ENCODE results near the gene ERC1. TPM values are rescaled to one million over a fixed set of nuclear protein-coding genes. Genes with fewer than 3 reads are reported as not detected.
"Not testable (repeated sequence)": the region's sequence is repeated elsewhere in the genome, so short reads cannot be mapped to it uniquely, and the experiment has no call there.

ERC1 gene
- total and polyA plus RNA-seq, 2 donors (not counting 1 experiment from before 2014, with no cell fraction given): 19.7 to 34.5 TPM

DNA sequence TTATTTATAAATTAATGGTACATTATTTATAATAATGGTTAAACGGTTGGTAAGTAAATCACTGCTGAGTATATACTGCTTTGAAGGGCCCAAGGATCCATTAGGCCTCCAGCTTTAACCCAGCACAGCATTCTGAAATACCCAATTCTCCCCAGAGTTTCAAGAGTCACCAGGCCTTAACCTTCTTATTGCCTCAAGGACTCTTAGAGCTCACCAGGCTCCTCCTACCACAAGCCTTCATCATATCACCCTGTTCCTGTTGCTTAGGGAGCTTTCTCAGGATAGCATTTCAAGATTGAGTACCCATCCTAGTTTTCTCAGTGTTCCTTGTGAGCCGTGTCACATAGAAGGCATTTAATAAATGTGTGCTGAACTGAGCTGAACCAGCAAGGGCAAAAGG lies 360.9 kb downstream of the ERC1 start:
- Histone ChIP-seq H3K27ac (ENCODE audit: insufficient read depth, low read length) (no peak overlapping the region), H2AFZ (ENCODE audit: low read length) (no peak overlapping the region), H3K36me3 (ENCODE audit: control insufficient read depth, insufficient read depth, low read length) (no peaks in the 10 kb centered on the region), H3K9me3 (ENCODE audit: control insufficient read depth, insufficient read depth, low read depth, low read length) (no peaks in the 10 kb centered on the region), H3K4me2 (ENCODE audit: extremely low read depth, insufficient read depth, low read length) (no peak overlapping the region), H4K20me1 (ENCODE audit: control insufficient read depth, extremely low read depth, insufficient read depth, low read length) (no peaks in the 10 kb centered on the region), H3K9ac (ENCODE audit: insufficient read depth, low read length) (no peak overlapping the region), H3K4me1 (ENCODE audit: control insufficient read depth, extremely low read depth, insufficient read depth, low read length) (peaks cover 13% of the 10 kb centered on the region), H3K4me3 (replicated peaks in 1 of 4; ENCODE audit: control extremely low read depth in 1 of 4, insufficient read depth in 1 of 4, low read depth in 3 of 4, low read length in 4 of 4) (no peak overlapping the region), H3K79me2 (ENCODE audit: control insufficient read depth, insufficient read depth, low read length) (no peaks in the 10 kb centered on the region), H3K27me3 (ENCODE audit: control insufficient read depth, insufficient read depth, low read length) (no peaks in the 10 kb centered on the region)
- DNase-seq (ENCODE audit: low read depth in 2 of 2): peak in 1 of 2 donors; percentile 22
- TF ChIP-seq EZH2 (IDR thresholded peaks at IDR 0.05; ENCODE audit: low read length, missing control alignments): no peak
- no peak for TF ChIP-seq CTCF (conservative IDR thresholded peaks at IDR 0.05 in 1 of 2, IDR thresholded peaks at IDR 0.05 in 1 of 2; ENCODE audit: low read depth in 1 of 2, low read length in 2 of 2)

GRCh38 chr12:1353451-1353850 lies 362.4 kb downstream of the ERC1 start:
- peaks cover 18% of the 10 kb centered on the region for H3K4me1 ChIP-seq (ENCODE audit: control insufficient read depth, extremely low read depth, insufficient read depth, low read length)
- H3K36me3 ChIP-seq (ENCODE audit: control insufficient read depth, insufficient read depth, low read length): no peaks in the 10 kb centered on the region
- H3K27me3 ChIP-seq (ENCODE audit: control insufficient read depth, insufficient read depth, low read length): no peaks in the 10 kb centered on the region
- no peak overlapping the region for H3K4me3 ChIP-seq (replicated peaks in 1 of 4; ENCODE audit: control extremely low read depth in 1 of 4, insufficient read depth in 1 of 4, low read depth in 3 of 4, low read length in 4 of 4)
- H3K27ac ChIP-seq (ENCODE audit: insufficient read depth, low read length): no peak overlapping the region
- H4K20me1 ChIP-seq (ENCODE audit: control insufficient read depth, extremely low read depth, insufficient read depth, low read length): no peaks in the 10 kb centered on the region
- H3K9ac ChIP-seq (ENCODE audit: insufficient read depth, low read length): no peak overlapping the region
- TF ChIP-seq CTCF (conservative IDR thresholded peaks at IDR 0.05 in 1 of 2, IDR thresholded peaks at IDR 0.05 in 1 of 2; ENCODE audit: low read depth in 1 of 2, low read length in 2 of 2) (no peak), EZH2 (IDR thresholded peaks at IDR 0.05; ENCODE audit: low read length, missing control alignments) (no peak)
- H2AFZ ChIP-seq (ENCODE audit: low read length): no peak overlapping the region
- DNase-seq (ENCODE audit: low read depth in 2 of 2): no peak
- no peaks in the 10 kb centered on the region for H3K79me2 ChIP-seq (ENCODE audit: control insufficient read depth, insufficient read depth, low read length)
- no peaks in the 10 kb centered on the region for H3K9me3 ChIP-seq (ENCODE audit: control insufficient read depth, insufficient read depth, low read depth, low read length)
- no peak overlapping the region for H3K4me2 ChIP-seq (ENCODE audit: extremely low read depth, insufficient read depth, low read length)

DNA sequence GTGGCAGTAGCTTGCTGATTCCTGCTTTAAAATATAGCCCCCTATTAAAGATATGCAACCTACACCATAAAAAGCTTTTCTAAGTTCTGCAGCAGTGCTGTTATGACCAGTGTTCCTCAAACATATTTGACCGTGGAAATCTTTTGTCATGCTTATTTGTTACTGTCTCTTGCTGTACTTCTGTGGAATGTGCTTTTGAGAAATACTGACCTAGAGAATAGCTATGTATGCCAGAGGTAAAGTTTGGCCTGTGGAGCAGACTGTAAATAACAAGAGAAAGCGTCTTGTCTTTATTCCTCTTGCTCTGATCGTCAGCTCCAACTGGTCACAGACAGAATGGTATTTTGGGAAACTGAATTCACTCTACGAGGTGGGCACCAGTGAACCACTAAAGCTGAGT lies 364.4 kb downstream of the ERC1 start:
- Histone ChIP-seq H3K4me2 (ENCODE audit: extremely low read depth, insufficient read depth, low read length) (no peak overlapping the region), H3K27ac (ENCODE audit: insufficient read depth, low read length) (no peak overlapping the region), H3K79me2 (ENCODE audit: control insufficient read depth, insufficient read depth, low read length) (no peaks in the 10 kb centered on the region), H3K4me1 (ENCODE audit: control insufficient read depth, extremely low read depth, insufficient read depth, low read length) (peaks cover 11% of the 10 kb centered on the region), H4K20me1 (ENCODE audit: control insufficient read depth, extremely low read depth, insufficient read depth, low read length) (no peaks in the 10 kb centered on the region), H3K27me3 (ENCODE audit: control insufficient read depth, insufficient read depth, low read length) (no peaks in the 10 kb centered on the region), H3K9ac (ENCODE audit: insufficient read depth, low read length) (no peak overlapping the region), H2AFZ (ENCODE audit: low read length) (no peak overlapping the region), H3K36me3 (ENCODE audit: control insufficient read depth, insufficient read depth, low read length) (no peaks in the 10 kb centered on the region), H3K9me3 (ENCODE audit: control insufficient read depth, insufficient read depth, low read depth, low read length) (no peaks in the 10 kb centered on the region), H3K4me3 (replicated peaks in 1 of 4; ENCODE audit: control extremely low read depth in 1 of 4, insufficient read depth in 1 of 4, low read depth in 3 of 4, low read length in 4 of 4) (no peak overlapping the region)
- DNase-seq (ENCODE audit: low read depth in 2 of 2): peak; percentile 19 to 54
- no peak for TF ChIP-seq EZH2 (IDR thresholded peaks at IDR 0.05; ENCODE audit: low read length, missing control alignments)
- TF ChIP-seq CTCF (conservative IDR thresholded peaks at IDR 0.05 in 1 of 2, IDR thresholded peaks at IDR 0.05 in 1 of 2; ENCODE audit: low read depth in 1 of 2, low read length in 2 of 2): no peak

DNA sequence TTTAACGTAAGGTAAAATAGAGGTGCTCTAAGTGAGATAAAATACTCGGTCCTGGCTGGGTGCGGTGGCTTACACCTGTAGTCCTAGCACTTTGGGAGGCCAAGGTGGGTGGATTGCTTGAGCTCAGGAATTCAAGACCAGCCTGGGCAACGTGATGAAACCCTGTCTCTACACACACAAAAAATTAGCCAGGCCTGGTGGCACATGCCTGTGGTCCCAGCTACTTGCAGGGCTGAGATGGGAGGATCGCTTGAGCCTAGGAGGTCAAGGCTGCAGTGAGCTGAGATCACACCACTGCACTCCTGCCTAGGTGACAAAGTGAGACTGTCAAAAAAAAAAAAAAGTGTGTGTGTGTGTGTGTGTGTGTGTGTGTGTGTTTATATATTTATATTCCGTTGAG lies 364.8 kb downstream of the ERC1 start:
- H3K36me3 ChIP-seq (ENCODE audit: control insufficient read depth, insufficient read depth, low read length); H3K9ac ChIP-seq (ENCODE audit: insufficient read depth, low read length); DNase-seq (ENCODE audit: low read depth in 2 of 2); H3K27ac ChIP-seq (ENCODE audit: insufficient read depth, low read length); H3K79me2 ChIP-seq (ENCODE audit: control insufficient read depth, insufficient read depth, low read length); H3K27me3 ChIP-seq (ENCODE audit: control insufficient read depth, insufficient read depth, low read length); H3K4me2 ChIP-seq (ENCODE audit: extremely low read depth, insufficient read depth, low read length); H4K20me1 ChIP-seq (ENCODE audit: control insufficient read depth, extremely low read depth, insufficient read depth, low read length); H3K4me1 ChIP-seq (ENCODE audit: control insufficient read depth, extremely low read depth, insufficient read depth, low read length); H2AFZ ChIP-seq (ENCODE audit: low read length); H3K4me3 ChIP-seq (replicated peaks in 1 of 4; ENCODE audit: control extremely low read depth in 1 of 4, insufficient read depth in 1 of 4, low read depth in 3 of 4, low read length in 4 of 4); H3K9me3 ChIP-seq (ENCODE audit: control insufficient read depth, insufficient read depth, low read depth, low read length): not testable (repeated sequence)
